ENCODE measurements around the gene POLE.

- TF ChIP-seq, protein P1, sequence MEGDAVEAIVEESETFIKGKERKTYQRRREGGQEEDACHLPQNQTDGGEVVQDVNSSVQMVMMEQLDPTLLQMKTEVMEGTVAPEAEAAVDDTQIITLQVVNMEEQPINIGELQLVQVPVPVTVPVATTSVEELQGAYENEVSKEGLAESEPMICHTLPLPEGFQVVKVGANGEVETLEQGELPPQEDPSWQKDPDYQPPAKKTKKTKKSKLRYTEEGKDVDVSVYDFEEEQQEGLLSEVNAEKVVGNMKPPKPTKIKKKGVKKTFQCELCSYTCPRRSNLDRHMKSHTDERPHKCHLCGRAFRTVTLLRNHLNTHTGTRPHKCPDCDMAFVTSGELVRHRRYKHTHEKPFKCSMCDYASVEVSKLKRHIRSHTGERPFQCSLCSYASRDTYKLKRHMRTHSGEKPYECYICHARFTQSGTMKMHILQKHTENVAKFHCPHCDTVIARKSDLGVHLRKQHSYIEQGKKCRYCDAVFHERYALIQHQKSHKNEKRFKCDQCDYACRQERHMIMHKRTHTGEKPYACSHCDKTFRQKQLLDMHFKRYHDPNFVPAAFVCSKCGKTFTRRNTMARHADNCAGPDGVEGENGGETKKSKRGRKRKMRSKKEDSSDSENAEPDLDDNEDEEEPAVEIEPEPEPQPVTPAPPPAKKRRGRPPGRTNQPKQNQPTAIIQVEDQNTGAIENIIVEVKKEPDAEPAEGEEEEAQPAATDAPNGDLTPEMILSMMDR (IDR thresholded peaks at IDR 0.05), result no peak
- TF ChIP-seq POLR2A (IDR thresholded peaks at IDR 0.05), result no peak
These were observed 324 bp downstream of the POLE start for GRCh38 chr12:132686825-132687210.

Measured in body of pancreas (tissue), 4 donors.